Stimulated activated CD8-positive, alpha-beta memory T cell treated with anti-CD3 and anti-CD28 coated beads, Interleukin-4, amount 100 ng/mL, for 48 hours (primary cell): ENCODE measurements around the gene SGTA.
"Not testable (repeated sequence)": the region's sequence is repeated elsewhere in the genome, so short reads cannot be mapped to it uniquely, and the experiment has no call there.

Source experiments
- DNase-seq: peaks from one replicate; pipeline ENCODE4 v3.0.0-alpha.2; 2020

SGTA gene

DNA sequence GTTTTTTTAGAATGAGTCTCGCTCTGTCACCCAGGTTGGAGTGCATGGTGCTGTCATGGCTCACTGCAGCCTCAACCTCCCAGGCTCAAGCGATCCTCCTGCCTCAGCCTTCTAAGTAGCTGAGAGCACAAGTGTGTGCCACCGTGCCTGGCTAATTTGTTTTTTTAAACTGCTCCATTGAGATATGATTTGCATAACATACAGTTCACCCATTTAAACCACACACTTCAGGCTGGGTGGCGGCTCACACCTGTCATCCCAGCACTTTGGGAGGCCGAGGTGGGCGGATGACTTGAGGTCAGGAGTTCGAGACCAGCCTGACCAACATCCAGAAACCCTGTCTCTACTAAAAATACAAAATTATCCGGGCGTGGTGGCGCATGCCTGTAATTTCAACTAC lies 9.6 kb upstream of the SGTA start:
- not testable (repeated sequence) for DNase-seq

DNA sequence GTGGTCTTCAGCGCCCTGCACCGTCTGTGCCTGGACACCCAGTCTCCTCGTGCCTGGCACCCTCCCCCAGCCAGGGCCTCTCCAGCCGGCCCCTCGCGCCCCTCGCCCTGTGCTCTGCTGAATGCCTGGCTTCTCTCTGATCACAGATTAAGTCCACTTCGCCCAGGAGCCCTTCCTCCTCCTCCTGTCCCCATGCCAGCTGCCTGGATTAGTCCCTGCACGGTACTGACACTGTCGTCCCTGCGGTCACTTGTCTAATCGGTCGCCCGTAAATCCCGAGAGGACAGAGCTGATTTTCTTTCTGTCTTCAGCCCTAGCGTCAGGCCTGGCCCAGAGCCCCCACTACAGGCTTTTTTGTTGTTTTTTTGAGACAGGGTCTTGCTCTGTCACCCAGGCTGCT lies 8.8 kb upstream of the SGTA start:
- no peak for DNase-seq

DNA sequence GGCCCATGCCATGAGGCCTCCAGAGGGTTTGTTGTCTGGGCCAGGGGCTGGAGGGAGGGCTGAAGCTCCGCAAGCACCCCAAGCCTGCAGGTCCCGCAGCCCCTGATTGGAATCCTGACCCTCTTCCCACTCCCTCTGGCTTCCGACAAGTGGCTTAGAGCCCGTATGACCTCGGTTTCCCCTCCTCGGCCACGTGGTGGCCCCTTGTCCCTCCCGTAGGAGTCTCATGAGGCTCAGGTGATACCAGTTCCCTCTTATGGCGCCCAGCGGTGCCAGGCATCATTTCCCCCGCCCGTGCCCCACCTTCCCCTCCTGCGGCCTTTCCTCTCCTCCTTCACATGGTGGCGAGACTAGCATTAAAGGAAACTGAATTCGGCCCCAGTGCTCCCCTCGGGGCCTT lies 8.4 kb upstream of the SGTA start:
- no peak for DNase-seq

DNA sequence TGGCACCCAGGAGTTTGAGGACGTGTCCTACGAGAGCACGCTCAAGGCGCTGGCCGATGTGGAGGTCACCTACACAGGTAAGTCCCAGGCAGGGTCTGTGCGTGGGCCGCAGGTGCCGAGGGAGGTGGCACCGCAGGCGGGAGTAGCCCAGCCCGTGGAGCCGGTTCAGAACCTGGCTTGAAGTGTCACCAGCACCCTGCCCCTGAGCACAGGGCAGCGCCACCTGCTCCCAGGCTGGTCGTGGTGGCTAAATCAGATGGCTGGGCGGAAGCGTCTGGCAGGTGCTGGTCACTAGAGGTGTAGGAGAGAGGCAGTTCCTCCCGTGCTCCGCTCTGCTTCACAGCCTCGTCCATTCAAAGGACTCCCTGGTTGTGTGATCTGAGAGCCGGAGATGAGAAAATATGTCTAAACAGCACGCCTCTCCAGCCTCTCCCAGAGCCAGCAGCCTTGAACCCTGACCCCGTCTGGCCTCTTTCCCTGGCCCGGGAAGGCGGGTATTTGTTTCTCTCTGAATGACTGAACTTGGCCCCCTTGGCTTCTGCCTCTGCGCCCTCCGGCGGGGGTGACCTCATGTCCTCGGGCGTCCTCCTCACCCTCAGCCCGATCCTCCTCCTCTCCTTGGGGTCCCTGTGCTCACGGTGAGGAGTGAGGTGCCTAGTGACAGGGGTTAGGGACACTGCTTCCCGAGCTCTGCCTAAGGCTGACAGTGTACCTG lies 7.6 kb upstream of the SGTA start:
- no peak for DNase-seq

DNA sequence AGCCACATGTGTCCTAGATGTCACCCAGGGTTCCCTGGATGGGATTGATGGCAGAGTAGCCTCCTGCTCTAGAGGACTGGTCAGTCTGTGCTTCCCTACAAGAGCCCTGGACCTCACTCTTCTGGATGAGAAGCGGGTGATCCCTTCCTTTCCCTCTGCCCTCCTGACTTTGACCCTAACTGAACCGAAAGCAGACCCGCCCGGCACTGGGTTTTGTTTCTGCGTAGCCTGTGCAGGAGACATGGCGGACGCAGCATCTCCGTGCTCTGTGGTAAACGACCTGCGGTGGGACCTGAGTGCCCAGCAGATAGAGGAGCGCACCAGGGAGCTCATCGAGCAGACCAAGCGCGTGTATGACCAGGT lies 7.1 kb upstream of the SGTA start:
- no peak for DNase-seq

DNA sequence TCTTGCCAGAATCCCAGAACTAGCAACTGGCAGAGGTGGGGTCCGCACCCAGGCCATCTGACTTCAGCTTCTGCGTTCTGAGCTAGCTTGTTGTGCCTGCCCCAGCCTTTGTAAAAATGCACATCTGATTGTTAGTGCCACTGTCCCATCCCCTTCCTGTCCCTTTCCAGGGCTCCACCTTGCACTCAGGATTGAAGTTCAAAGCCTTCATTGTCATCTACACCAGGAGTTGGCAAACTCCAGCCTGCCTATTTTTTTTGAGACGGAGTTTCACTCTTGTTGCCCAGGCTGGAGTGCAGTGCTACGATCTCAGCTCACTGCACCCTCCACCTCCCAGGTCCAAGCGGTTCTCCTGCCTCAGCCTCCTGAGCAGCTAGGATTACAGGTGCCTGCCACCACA lies 5.2 kb upstream of the SGTA start:
- DNase-seq, result no peak

DNA sequence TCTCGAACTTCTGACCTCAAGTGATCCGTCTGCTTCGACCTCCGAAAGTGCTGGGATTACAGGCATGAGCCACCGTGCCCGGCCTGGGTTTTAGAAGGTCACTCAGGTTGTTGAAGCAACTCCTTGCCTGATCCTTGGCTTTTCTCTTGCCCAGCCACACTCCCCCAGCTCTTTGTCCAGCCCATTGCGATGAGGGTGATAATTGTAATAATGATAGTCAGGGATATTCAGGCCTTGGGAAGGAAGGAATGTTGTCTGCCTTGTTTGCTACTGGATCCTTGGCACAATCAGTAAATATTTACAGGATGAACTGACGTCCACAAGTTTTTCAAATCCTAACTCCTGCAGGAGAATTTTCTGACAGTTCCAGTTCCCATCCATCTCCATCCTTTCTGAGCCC lies 4.0 kb upstream of the SGTA start:
- DNase-seq, result no peak

DNA sequence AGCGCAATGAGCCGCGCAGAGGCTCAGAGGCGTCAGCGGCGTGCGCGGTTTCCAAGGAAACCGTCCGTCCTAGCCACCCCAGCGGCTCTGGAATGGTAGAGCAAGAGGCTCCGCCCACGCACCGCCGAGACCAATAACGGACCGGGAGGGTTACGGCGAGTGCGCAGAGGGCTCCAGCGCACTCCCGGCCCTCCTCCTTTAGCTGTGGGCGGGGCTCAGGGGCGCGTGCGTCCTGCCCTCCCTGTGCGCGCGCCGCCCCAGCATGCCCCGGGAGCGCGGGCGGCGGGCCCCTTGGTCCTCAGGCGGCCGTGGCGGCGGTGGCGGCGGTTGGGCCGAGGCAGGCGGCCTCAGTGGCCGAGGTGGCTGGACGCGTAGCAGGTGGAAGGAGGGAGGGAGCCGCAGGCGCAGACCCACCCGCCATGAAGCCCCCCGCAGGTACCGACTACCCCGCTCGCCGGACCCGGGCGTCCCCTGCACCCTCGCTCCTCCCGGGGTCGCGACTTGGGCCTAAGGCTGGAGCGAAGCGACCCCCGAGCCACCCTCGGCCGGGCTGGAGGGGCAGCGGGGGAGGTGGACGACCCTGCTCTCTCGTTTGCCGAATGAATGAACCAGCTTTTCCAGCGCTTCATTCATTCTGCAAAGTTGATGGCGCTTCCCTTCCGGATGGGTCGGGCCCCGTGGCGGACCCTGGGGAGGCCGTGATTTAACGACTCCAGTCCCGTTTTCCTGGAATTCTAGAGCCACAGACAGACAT lies 2.3 kb upstream of the SGTA start, which contains the start of gene THOP1:
Gene THOP1, plus strand, starts transcription at position 260 of the 754 bp plus-strand sequence. Its CDS starts 160 bp downstream, at position 420.
- peak; percentile 100 for DNase-seq

DNA sequence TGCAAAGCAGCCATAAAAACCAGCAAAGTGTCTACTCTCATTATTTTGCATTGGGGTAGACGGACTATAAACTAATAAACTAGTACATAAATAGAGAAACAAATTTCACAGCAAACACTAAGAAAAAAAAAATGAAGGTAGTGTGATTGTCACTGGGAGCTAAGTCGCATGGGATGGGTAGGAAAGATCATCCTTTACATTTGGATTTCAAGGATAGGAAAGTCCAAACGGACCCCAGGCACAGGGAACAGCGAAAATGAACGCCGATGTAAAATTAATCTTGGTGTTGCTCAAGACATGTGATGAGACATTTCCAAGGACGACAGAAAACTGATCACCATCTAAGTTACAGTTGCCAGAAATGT lies 690 bp upstream of the SGTA start:
- DNase-seq, result no peak

DNA sequence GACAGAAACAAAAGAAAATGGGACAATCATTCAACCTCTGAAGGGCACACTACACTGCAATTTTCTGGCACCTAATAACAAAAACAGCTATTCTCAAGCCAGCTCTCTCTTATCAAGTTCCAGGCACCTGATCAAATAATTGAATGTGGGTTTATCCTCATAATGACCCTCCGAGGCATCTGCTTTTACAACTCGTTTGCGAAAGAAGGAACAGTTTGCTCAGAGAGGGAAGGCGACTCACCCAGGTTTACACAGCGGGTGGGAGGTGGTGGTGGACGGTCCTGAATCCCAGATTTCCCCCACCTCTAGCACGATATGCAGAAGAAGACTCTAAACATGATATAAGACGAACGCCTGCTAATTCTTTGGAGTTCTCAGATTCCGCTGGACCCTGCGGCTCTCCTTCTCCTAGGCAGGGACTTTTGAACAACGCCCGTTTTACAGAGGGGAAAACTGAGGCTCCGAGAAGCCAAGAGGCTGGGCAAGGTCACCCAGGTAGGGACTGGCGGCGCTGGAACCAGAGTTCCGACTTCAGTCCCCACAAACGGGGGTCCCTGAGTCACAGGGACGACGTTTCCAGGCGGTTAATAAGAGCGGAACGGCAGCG lies 641 bp downstream of the SGTA start:
- DNase-seq, result peak; percentile 47

DNA sequence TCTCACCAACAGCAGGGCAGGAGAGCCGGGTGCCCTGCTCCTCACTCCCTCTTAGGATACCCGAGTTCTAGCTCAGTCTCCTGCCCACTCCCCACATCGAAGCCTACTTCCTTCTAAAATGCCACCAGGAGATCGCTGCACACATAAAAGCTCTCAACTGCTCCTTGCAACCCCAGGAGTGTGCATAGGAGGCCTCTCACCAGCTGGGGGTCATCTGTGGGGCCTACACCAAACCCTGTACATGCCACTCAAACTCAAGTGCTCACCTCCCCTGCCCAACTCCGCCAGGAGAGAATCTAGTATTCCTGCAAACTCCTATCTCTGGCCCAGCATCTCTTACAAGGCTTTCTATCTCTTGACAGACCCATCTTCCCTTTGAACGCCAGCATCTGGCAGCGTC lies 2.8 kb downstream of the SGTA start:
- no peak for DNase-seq

DNA sequence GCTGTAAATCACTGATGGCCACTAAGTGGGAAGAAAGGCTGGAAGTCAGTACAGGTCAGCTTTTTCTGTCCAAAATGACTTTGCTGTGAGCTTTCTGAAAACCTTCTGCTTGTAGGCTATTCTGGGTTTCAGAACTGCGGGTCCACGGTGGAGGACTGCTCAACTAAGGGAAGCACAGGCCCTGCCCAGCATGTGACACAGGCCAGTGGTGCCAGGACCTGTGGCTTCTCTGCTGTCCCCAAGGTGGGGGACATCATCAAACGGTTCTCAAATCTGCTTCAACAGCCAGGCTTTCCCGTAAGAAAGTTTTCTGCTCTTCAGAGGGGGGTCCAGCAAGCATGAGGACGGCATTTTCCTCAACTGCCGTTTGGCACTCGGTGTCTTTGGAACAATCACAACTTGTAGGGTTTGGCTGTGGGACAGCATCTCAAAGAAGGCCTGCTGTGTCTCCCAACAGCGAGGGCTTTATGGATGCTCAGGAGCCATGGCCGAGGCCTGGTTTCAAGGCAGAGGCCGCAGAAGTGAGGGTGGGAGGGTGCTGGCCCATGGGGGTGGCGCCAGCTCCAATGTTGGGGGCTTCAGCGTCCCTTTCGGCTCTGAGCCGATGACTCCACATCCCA lies 3.8 kb downstream of the SGTA start:
- no peak for DNase-seq

DNA sequence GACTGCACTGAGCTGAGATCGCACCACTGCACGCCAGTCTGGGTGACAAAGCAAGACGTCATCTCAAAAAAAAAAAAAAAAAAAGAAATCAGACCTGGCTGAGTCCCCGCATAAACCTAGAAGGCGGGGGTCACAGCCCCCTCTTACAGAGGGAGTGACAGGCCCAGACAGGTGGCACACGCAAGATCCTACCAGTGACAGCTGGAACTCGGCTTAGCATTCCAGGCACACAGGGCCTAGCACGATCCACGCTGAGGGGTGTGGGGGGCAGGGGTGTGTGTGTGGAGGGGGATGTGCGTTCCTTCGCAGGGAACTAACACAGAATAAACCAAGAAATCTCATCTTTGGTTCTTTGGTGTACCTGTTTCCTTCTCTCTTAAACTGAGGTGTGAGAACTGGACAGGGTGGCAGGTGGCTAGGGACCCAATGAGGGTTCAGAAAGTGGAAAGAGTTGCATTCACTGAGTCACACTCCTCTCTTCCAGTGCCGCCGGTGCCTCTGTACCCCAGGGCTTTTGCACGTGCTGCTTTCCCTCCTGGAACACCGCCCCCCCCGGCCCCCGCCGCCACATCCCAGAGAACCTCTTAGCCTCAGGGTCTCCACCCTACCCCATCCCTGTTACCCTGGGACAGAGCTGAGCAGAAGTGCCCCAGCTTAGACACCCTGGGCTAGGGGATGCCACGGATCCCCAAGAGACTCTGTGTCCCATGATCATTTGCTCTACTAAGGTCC lies 5.0 kb downstream of the SGTA start:
- no peak for DNase-seq

DNA sequence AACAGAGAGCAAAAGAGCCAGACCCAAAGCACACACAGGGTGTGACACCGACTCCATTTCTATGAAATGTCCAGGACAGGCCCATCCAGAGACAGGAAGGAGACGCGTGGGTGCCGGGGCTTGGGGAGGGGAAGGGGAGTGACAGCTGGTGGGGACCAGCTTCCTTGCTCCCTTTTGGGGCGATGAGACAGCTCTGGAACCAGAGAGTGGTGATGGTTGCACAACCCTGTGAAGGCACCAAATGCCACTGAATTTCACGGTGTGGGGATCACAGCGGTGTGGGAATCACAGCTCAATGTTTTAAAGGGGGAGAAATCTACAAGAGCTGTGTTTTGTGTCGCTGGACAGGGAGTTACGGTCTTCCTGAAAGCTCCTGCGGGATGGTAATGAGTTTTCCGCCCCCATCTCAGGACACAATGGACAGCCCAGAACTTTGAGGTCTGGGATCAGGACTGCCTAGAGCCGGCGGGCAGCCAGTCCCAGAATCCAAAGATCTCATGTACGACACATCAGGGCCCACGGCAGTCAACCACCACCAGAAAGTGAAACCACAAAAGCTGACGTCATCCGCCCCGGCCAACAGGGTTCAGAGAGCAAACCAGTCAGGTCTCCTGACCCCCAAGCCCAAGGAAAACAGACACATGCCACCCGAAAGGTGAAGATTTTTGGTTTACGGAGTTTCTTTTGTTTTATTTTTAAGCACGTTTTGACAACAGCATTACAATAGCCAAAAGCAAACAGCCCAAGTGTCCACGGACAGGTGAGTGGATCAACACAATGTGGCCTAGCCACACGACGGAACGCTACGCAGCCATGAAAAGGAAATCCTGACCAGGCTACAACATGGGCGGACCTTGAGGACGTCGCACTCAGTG lies 7.3 kb downstream of the SGTA start:
- DNase-seq, result peak; percentile 90

DNA sequence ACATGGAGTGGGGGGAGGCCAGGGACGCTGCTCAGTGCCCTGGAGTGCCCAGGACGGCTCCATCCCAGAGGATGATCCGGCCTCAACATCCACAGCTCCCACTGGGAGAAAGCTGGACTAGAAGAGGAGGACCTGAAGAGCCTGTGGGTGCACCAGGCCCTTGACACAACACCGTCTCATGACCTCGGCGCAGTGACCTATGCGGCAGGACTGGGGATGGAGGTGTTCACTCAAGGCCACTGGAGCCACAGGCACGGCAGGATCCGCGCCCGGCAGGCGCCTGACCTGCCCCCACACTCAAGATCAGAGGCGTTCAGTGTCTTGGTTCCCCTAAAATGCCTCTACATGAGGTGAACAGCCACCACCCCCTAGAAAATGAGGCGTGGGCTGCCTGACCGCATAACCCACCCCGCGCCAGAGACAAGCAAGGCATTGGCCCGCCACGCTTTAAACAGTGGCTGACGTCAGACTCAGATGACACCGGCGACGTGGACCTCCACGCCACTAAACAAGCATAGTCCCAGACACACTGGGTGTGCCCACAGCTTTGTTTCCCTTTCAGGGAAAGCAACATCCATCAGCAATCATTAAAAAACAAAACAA lies 8.0 kb downstream of the SGTA start:
- DNase-seq, result no peak

DNA sequence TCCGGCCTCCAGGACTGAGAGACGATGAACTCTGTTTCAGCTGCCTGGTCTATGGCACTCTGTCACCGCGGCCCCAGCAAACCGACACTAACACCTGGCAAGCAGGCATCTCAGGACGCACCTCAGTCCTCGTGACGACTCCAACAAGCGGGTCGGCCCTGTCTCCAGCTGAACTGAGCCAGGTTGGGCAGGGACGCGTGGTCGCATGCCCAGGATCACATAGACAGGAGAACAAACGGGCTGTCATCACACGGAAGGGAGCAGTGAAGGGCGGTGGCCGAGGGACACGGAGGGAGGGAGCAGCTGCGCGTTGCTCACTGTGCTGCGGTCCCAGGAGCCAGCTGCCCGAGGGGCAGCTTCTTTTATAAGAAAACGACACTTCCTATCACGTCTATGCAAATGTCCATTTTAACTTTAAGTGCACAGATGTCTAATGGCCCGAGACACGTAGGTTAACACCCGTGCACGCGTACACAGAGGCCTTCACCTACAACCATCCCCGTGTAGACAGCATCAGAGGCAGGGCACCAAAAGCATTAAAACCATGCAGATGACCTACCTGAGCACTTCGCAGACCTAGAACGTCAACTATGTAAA lies 8.9 kb downstream of the SGTA start:
- DNase-seq, result no peak

DNA sequence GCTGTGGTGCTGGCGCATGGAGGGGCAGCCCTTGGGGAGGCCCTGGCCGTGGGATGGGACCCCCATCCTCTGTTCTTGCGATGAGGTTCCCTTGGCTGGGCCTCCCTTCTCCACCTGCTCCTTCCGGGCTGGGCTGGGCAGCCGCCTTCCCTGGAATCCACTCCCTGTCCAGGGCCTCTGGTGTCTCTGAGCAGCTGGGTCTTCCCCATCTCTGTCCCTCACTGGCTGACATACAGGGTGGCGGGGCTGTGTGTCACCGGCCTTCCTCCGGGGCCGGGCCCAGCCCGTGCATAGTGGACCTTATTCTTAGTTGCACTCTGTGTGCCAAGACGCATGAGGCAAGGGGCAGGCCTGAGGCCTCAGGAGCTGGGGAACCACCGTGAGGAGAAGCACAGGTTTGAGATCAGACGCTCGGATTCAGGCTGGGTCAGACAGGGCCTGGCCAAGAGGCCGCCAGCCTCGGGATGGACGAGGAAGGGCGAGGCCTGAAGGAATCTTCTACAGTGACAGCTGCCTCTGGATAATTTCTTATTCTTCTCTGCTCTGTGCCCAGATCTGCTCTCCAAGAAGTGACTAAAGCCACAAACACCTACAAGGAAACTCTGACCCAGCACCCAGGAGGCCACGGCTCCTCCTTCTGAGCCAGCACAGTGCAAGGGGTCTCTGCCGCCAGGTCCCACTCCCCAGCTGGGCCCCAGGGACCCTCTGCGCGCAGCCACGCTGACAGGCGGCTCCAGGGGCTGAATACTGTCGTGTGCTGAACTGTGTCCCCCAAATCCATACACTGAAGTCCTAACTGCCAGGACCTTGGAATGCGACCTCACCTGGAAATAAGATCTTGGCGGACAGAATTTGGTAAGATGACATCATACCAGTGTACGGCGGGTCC lies 11.0 kb downstream of the SGTA start:
- no peak for DNase-seq

DNA sequence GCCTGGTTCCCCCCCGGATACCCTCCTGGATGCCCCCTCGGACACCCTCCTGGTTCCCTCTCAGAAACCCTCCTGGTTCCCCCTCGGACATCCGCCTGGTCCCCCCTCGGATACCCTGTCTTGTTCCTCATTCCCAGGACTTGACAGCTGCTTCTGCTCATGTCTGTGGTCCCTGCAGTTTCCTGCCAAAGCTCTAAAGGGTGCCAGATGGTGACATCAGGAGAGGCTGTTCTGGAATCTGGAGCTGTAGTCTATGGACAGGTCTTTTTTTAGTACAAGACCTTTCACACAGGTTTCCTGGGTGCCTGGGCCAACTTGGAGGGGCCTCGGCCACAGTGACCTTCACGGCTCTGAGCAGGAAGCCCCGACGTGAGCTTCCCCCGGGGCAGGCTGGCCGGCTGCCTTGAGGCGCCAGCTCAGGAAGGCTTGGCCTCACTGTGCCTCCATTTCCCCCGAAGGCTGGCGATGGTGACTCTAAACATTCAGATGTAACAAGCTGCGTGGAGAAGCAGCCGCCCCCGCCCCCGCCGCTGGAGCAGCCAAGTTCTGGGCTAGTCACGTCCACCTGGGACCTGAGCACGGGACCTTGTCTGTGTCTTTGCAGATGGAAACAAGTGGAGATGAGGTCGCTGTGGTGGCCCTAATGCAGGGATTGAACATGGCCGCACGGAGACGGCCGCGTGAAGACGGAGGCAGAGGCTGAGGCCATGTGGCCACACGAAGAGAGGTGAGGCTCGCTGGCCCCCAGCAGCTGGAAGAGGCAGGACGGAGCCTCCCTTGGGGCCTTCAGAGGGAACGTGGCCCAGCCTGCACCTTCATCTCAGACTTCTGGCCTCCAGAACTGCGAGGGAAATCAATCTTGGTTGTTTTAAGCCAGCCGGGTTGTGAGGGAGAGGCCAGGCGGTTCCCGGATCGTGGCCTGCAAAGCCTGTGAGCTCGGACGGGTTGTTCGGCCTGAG lies 12.7 kb downstream of the SGTA start:
- no peak for DNase-seq

DNA sequence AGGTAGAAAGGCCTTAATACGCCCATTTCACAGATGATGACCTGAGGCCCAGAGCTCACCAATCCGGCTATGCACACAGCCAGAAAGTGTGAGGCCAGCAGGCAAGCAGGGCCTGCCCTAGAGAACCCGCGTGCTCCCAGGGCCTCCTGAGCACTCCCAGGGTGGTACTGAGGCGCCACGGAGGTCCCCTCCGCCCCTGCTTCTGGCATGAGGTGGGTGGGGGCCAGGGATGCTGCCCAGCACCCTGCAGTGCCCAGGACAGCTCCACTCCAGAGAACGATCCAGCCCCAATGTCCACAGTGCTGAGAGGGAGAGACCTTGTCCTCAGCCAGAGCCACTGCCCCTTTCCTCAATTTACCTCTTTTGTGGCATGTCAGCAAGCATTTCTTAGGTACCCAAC lies 13.9 kb downstream of the SGTA start:
- DNase-seq, result no peak
